Psoas muscle (tissue), 8 donors: ENCODE results near the gene ATRX. TPM values are rescaled to one million over a fixed set of nuclear protein-coding genes. Genes with fewer than 3 reads are reported as not detected.
"Not testable (repeated sequence)": the region's sequence is repeated elsewhere in the genome, so short reads cannot be mapped to it uniquely, and the experiment has no call there.

ENCODE experiments used
- ATAC-seq, 4 donors: fragments of 200-7000 bp; cut with Tn5 transposase; one replicate each; pipeline ENCODE4 v1.9.1; 2020; ENCODE audit warnings: moderate library complexity in 3 of 4, mild to moderate bottlenecking in 2 of 4
- DNase-seq, 2 donors: peaks; one replicate each; pipeline ENCODE4 v3.0.0-alpha.2; 2020
- H3K27ac ChIP-seq: fragments of 200-600 bp; one replicate; pipeline ENCODE4 v1.8.0; 2022
- H3K27me3 ChIP-seq, 3 donors: fragments of 200-600 bp in 1 of 3; one replicate each; pipeline versions ENCODE4 v1.6.1 to v1.8.0; 2013 to 2022; ENCODE audit warnings: low read length in 2 of 3, mild to moderate bottlenecking in 2 of 3, moderate library complexity in 1 of 3; ENCODE audit not compliant: insufficient read depth in 3 of 3
- H3K36me3 ChIP-seq, 2 donors: fragments of 200-600 bp in 1 of 2; one replicate each; pipeline versions ENCODE4 v1.6.1 to v1.8.0; 2013 to 2022; ENCODE audit warnings: low read depth in 1 of 2, mild to moderate bottlenecking in 1 of 2, moderate library complexity in 1 of 2; ENCODE audit not compliant: insufficient read depth in 1 of 2
- H3K4me1 ChIP-seq: fragments of 200-600 bp; one replicate; pipeline ENCODE4 v1.8.0; 2022
- H3K4me3 ChIP-seq: fragments of 200-600 bp; one replicate; pipeline ENCODE4 v1.8.0; 2022; ENCODE audit warnings: mild to moderate bottlenecking
- H3K9me3 ChIP-seq: fragments of 200-600 bp; one replicate; pipeline ENCODE4 v1.8.0; 2022
- WGBS, 3 donors: extraction: QIAGEN DNeasy Blood & Tissue Kit; methylation state at CpG; one replicate each; pipeline versions ENCODE4 v1.1.6 to v1.1.7; 2013; 5-methylcytosine and 5-hydroxymethylcytosine counted together
- intact Hi-C, 2 donors: fragments of 100-400 bp; cut with DNase I; formaldehyde crosslinking; loops; one replicate each; pipeline versions ENCODE4 v1.11.0 to v1.14.2; 2022
- polyA plus RNA-seq, 3 donors: library from polyadenylated mRNA; stranded (reverse); fragments of 200-250 nt; gene quantifications; one replicate each; pipeline ENCODE4 v1.2.3, GENCODE V29; 2013
- total RNA-seq, 4 donors: library from RNA; stranded (reverse); fragmentation: NEBNext Ultra II Directional in 2 of 4; extraction: Animal tissue kit (Norgen Biotek cat#: 25700) in 2 of 4; gene quantifications; one replicate each; pipeline versions ENCODE4 v1.2.1 to v1.2.4, GENCODE V29; 2021 to 2023
- TF ChIP-seq, protein P1 (sequence below): fragments of 200-600 bp; IDR thresholded peaks from one replicate; pipeline ENCODE4 v1.8.0; 2022; ENCODE audit warnings: antibody characterized with exemption
- donor health status: healthy with polysubstance abuse.
- donor health status: DM: no; HTN: no; CAD: no; lungs with moderate emphysema.
- donor health status: Bipolar disorder and iron deficiency.
- donor health status: healthy.
- donor health status: DM: yes; HTN: yes; CAD: no.
- donor health status: DM: no; HTN: no; CAD: no.
- donor health status: DM: no; HTN: no; CAD: no.
- donor health status: DM: yes; HTN: yes; CAD: no.

ATRX gene
- total and polyA plus RNA-seq, 7 donors, result 8.0 to 68.6 (median 45.8) TPM

DNA sequence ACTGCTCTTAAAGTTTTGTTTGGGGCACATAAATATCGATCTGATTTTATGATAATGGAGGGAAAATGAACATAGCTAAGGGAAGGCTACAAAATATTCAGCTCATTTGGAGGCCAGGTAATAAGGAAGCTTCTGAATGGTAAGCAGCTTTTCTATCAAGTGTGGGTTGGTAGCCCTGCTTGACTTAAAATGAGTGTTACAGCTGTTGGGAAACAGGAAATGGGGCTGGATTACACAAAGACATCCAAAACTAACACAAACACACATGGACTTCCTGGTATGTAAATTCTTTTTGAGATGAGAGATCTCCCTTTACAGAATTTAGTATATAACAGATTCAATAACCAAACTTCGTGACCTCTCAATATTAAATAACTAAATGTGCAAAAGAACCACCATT, 280.8 kb downstream of the ATRX start:
- H3K27me3 ChIP-seq, result peaks cover 0 to 8% (median 0%) of the 10 kb centered on the region in 3 donors
- ATAC-seq, result no peak

DNA sequence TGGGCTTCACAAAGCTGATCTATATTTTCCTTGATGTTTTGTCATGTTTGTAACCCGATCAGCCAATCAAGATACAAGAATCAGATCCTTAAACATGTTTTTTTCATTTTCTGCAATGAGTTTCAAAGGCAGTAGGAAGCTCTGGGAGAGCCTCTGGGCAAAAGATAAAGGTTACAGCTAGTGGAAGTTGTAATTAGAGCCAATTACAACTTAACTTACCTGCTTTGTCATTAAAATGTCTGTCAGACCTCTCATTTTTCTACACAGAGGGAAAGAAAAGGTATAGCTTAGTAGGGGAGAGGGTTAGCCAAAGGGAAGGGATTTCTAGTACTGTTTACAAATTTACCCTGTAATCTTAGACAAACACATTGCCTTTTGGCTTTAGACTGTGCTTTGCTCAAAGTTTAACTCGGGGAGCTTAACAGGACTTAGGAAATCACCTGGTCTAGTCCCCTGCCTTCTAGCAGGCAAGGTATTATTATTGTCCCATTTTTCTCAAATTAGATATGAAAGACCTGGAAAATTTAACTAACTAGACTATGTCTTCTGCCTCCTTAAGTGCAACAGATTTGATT, 283.0 kb downstream of the ATRX start:
- ATAC-seq (no peak), DNase-seq (no peak)
- H3K9me3 ChIP-seq, result no peaks in the 10 kb centered on the region
- 28 to 42% (median 37%) methylated on average over 2 of the region's 2 CpGs for WGBS, 3 donors
- TF ChIP-seq, protein P1, sequence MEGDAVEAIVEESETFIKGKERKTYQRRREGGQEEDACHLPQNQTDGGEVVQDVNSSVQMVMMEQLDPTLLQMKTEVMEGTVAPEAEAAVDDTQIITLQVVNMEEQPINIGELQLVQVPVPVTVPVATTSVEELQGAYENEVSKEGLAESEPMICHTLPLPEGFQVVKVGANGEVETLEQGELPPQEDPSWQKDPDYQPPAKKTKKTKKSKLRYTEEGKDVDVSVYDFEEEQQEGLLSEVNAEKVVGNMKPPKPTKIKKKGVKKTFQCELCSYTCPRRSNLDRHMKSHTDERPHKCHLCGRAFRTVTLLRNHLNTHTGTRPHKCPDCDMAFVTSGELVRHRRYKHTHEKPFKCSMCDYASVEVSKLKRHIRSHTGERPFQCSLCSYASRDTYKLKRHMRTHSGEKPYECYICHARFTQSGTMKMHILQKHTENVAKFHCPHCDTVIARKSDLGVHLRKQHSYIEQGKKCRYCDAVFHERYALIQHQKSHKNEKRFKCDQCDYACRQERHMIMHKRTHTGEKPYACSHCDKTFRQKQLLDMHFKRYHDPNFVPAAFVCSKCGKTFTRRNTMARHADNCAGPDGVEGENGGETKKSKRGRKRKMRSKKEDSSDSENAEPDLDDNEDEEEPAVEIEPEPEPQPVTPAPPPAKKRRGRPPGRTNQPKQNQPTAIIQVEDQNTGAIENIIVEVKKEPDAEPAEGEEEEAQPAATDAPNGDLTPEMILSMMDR, result no peak
- H3K4me3 ChIP-seq, result no peak overlapping the region
- peaks cover 0 to 4% of the 10 kb centered on the region in 2 donors for H3K36me3 ChIP-seq
- intact Hi-C loops, result no loop called here
- H3K27ac ChIP-seq, result no peak overlapping the region
- H3K27me3 ChIP-seq, result peaks cover 0 to 8% (median 0%) of the 10 kb centered on the region in 3 donors
- no peaks in the 10 kb centered on the region for H3K4me1 ChIP-seq

More for the DNA sequence above, 280.8 kb downstream of the ATRX start:
- TF ChIP-seq, protein P1, result no peak
- no peak overlapping the region for H3K27ac ChIP-seq
- no peaks in the 10 kb centered on the region for H3K9me3 ChIP-seq
- intact Hi-C loops, result no loop called here
- peaks cover 2 to 5% of the 10 kb centered on the region in 2 donors for H3K36me3 ChIP-seq
- DNase-seq, result no peak
- WGBS, 3 donors, result 47 to 52% (median 50%) methylated on average over 2 of the region's 2 CpGs
- H3K4me1 ChIP-seq, result no peaks in the 10 kb centered on the region
- no peak overlapping the region for H3K4me3 ChIP-seq

DNA sequence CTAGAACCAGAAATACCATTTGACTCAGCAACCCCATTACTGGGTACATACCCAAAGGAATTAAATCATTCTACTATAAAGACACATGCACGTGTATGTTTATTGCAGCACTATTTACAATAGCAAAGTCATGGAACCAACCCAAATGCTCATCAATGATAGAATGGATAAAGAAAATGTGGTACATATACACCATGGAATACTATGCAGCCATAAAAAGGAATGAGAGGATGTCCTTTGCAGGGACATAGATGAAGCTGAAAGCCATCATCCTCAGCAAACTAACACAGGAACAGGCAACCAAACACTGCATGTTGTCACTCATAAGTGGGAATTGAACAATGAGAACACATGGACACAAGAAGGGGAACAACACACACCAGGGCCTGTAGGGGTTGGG, 285.9 kb downstream of the ATRX start:
- 89 to 92% (median 92%) methylated on average over 1 of the region's 1 CpG for WGBS, 3 donors
- ATAC-seq, H3K27ac ChIP-seq, H3K36me3 ChIP-seq, DNase-seq, H3K9me3 ChIP-seq, intact Hi-C loops, H3K4me1 ChIP-seq, H3K4me3 ChIP-seq: not testable (repeated sequence)
- peaks cover 0 to 13% (median 0%) of the 10 kb centered on the region in 3 donors for H3K27me3 ChIP-seq

DNA sequence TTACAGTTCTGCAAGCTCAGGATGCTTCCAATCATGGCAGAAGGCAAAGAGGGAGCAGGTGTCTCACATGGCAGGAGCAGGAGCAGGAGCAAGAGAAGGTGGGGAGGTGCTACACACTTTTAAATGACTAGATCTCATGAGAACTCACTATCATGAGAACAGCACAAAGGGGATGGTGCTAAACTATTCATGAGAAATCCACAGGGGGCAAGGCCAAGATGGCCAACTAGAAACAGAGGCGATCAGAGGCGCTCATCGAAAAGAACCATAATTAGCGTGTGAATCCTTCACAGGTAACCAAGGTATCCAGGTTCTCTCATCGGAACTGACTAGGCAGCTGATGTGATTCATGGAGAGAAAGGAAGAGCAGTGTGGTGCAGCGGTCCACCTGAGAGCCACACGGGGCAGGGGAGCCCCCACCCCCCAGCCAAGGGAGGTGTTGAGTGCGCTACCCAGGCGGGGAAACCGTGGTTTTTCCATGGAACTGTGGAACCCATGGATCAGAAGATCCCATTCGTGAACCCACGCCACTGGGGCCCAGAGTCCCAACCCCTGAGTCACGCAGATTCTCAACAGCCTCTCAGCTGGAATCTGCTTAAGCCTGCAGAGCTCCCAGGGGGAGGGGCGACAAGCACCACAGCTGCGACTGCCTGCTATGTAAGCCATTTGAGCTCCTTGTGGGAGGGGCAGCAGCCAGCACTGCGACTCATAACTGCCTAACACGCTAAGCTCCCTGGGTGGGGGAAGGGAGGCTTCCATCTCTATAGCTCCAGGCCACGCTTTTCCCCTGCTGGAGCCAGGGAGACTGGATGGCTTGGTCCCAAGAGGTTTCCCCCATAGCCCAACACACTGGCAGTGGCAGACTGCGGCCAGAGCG, 292.1 kb downstream of the ATRX start:
- peaks cover 0 to 23% (median 0%) of the 10 kb centered on the region in 3 donors for H3K27me3 ChIP-seq
- DNase-seq (no peak), ATAC-seq (no peak)
- H3K4me3 ChIP-seq, result no peak overlapping the region
- H3K4me1 ChIP-seq, result no peaks in the 10 kb centered on the region
- TF ChIP-seq, protein P1, result no peak
- no peaks in the 10 kb centered on the region for H3K36me3 ChIP-seq
- H3K9me3 ChIP-seq, result no peaks in the 10 kb centered on the region
- 51 to 66% (median 52%) methylated on average over 14 to 20 of the region's 20 CpGs for WGBS, 3 donors
- intact Hi-C loops, result no loop called here
- H3K27ac ChIP-seq, result no peak overlapping the region

DNA sequence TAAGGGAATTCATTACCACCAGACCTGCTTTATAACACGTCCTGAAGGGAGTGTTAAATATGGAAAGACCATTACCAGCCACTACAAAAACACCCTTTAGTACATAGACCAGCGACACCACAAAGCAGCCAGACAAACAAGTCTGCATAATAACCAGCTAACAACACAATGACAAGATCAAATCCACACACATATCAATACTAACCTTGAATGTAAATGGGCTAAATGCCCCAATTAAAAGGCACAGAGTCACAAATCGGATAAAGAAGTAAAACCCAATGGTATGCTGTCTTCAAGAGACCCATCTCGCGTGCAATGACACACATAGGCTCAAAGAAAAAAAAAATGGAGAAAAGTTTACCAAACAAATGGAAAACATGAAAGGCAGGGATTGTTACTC, 302.0 kb downstream of the ATRX start:
- 74 to 84% (median 83%) methylated on average over 5 of the region's 5 CpGs for WGBS, 3 donors
- TF ChIP-seq, protein P1, result no peak
- Histone ChIP-seq H3K36me3 (no peaks in the 10 kb centered on the region), H3K4me1 (no peaks in the 10 kb centered on the region), H3K4me3 (no peak overlapping the region), H3K9me3 (peaks cover 2% of the 10 kb centered on the region), H3K27me3 (no peaks in the 10 kb centered on the region), H3K27ac (no peak overlapping the region)
- no peak for DNase-seq
- no peak for ATAC-seq
- intact Hi-C loops, result no loop called here
